ENCODE data around the gene PLCG1. TPM values are rescaled to one million over a fixed set of nuclear protein-coding genes. Genes with fewer than 3 reads are reported as not detected.

PLCG1 gene
- total RNA-seq, 3 donors from 2014 or later (not counting 1 experiment from before 2014, with no cell fraction given), result 199 to 242 (median 236) TPM

- H3K4me1 ChIP-seq (ENCODE audit: control insufficient read depth, insufficient read depth, low read length), result no peaks in the 10 kb centered on the region
- H3K4me3 ChIP-seq (ENCODE audit: low read length), result no peak overlapping the region
- H3K36me3 ChIP-seq (ENCODE audit: control insufficient read depth, insufficient read depth, low read length), result peaks cover 42% of the 10 kb centered on the region
- Mint-ChIP-seq H3K27me3 (ENCODE audit: low read depth in 2 of 2) (no peaks in the 10 kb centered on the region), H3K4me3 (no peak overlapping the region), H3K27ac (no peak overlapping the region), H3K9me3 (no peaks in the 10 kb centered on the region), H3K36me3 (peaks cover 22% of the 10 kb centered on the region), H3K4me1 (no peaks in the 10 kb centered on the region)
- no peaks in the 10 kb centered on the region for H3K9me3 ChIP-seq (ENCODE audit: control insufficient read depth, insufficient read depth, low read length)
- DNase-seq (no peak), ATAC-seq (no peak)
- H3K27me3 ChIP-seq (ENCODE audit: control insufficient read depth, insufficient read depth, low read length), result no peaks in the 10 kb centered on the region
- TF ChIP-seq, protein P1, sequence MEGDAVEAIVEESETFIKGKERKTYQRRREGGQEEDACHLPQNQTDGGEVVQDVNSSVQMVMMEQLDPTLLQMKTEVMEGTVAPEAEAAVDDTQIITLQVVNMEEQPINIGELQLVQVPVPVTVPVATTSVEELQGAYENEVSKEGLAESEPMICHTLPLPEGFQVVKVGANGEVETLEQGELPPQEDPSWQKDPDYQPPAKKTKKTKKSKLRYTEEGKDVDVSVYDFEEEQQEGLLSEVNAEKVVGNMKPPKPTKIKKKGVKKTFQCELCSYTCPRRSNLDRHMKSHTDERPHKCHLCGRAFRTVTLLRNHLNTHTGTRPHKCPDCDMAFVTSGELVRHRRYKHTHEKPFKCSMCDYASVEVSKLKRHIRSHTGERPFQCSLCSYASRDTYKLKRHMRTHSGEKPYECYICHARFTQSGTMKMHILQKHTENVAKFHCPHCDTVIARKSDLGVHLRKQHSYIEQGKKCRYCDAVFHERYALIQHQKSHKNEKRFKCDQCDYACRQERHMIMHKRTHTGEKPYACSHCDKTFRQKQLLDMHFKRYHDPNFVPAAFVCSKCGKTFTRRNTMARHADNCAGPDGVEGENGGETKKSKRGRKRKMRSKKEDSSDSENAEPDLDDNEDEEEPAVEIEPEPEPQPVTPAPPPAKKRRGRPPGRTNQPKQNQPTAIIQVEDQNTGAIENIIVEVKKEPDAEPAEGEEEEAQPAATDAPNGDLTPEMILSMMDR (IDR thresholded peaks at IDR 0.05), result no peak
- 98% methylated on average over 9 of the region's 11 CpGs for WGBS (ENCODE audit: insufficient coverage)
- no peak overlapping the region for H3K27ac ChIP-seq (ENCODE audit: low read length)
- intact Hi-C loops (cut with micrococcal nuclease), result no loop called here
Observed at GRCh38 chr20:41110012-41110411, 27.3 kb upstream of the PLCG1 start.

DNA sequence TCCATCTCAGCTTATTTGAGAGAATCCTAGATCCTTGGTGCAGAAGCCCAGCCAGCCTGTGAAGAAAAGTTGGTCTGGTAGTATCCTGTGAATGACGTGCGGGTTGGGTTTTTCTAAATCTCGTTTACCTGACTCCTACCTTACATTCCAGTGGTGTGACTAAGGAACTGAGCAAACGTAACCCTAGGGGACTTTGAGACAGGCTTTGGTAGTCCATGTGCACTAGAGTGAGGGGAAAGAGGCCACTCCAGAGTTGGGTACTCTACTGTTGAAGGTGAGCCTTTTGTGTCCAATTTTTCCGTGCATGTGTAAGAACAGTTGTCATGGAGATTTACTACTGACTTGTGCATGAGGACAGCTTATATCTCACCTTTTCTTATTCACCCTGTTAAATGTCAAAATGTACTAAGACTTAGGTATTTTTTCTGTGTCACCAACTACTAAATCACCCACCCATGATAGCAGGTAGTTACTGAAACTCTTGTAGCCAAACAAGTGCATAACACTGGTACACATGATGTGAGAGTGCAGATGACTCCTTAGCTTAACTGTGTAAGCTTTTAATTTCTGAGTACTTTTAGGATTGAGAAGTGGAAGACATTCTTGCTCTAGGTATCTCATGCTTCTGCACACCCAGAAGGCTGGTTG is 26.3 kb upstream of the PLCG1 start:
- DNase-seq (no peak), ATAC-seq (no peak)
- no peak overlapping the region for H3K4me3 Mint-ChIP-seq
- H3K27ac Mint-ChIP-seq, result no peak overlapping the region
- no peaks in the 10 kb centered on the region for H3K27me3 Mint-ChIP-seq (ENCODE audit: low read depth in 2 of 2)
- H3K4me1 ChIP-seq (ENCODE audit: control insufficient read depth, insufficient read depth, low read length), result no peaks in the 10 kb centered on the region
- no peaks in the 10 kb centered on the region for H3K4me1 Mint-ChIP-seq
- TF ChIP-seq, protein P1 (IDR thresholded peaks at IDR 0.05), result no peak
- no peaks in the 10 kb centered on the region for H3K9me3 Mint-ChIP-seq
- 100% methylated on average over 3 of the region's 5 CpGs for WGBS (ENCODE audit: insufficient coverage)
- H3K36me3 ChIP-seq (ENCODE audit: control insufficient read depth, insufficient read depth, low read length), result peaks cover 50% of the 10 kb centered on the region
- intact Hi-C loops (cut with micrococcal nuclease), result no loop called here
- no peak overlapping the region for H3K27ac ChIP-seq (ENCODE audit: low read length)
- H3K4me3 ChIP-seq (ENCODE audit: low read length), result no peak overlapping the region
- no peaks in the 10 kb centered on the region for H3K27me3 ChIP-seq (ENCODE audit: control insufficient read depth, insufficient read depth, low read length)
- H3K36me3 Mint-ChIP-seq, result peaks cover 22% of the 10 kb centered on the region
- H3K9me3 ChIP-seq (ENCODE audit: control insufficient read depth, insufficient read depth, low read length), result no peaks in the 10 kb centered on the region

DNA sequence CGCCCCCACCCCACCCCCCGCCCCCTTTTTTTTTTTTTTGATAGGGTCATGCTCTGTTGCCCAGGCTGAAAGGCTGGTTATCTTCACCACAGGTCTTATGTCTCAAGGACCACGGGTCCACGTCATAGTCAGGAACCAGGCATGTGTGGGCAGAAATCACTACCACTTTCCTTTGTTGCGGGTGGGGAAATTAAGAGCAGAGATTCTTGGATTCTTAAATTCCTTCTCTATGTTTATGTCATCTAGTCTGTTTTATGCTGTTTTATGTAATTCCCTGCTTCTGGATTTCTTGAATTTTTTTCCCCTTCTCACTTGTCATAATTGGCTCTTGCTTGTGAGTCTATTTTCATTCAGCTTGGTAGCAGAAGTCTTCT is 25.8 kb upstream of the PLCG1 start:
- H3K9me3 Mint-ChIP-seq, result no peaks in the 10 kb centered on the region
- ATAC-seq, result no peak
- WGBS (ENCODE audit: insufficient coverage), result 81% methylated on average over 3 of the region's 5 CpGs
- H3K27ac Mint-ChIP-seq, result no peak overlapping the region
- no peak overlapping the region for H3K4me3 Mint-ChIP-seq
- no peaks in the 10 kb centered on the region for H3K27me3 Mint-ChIP-seq (ENCODE audit: low read depth in 2 of 2)
- DNase-seq, result no peak
- Histone ChIP-seq H3K36me3 (ENCODE audit: control insufficient read depth, insufficient read depth, low read length) (peaks cover 55% of the 10 kb centered on the region), H3K27me3 (ENCODE audit: control insufficient read depth, insufficient read depth, low read length) (no peaks in the 10 kb centered on the region), H3K4me1 (ENCODE audit: control insufficient read depth, insufficient read depth, low read length) (no peaks in the 10 kb centered on the region), H3K27ac (ENCODE audit: low read length) (no peak overlapping the region), H3K4me3 (ENCODE audit: low read length) (no peak overlapping the region), H3K9me3 (ENCODE audit: control insufficient read depth, insufficient read depth, low read length) (no peaks in the 10 kb centered on the region)
- intact Hi-C loops (cut with micrococcal nuclease), result no loop called here
- TF ChIP-seq, protein P1 (IDR thresholded peaks at IDR 0.05), result no peak
- H3K36me3 Mint-ChIP-seq, result peaks cover 22% of the 10 kb centered on the region
- no peaks in the 10 kb centered on the region for H3K4me1 Mint-ChIP-seq
